K562 (cell line): Measurements from ENCODE around the gene SIRT3. TPM values are rescaled to one million over a fixed set of nuclear protein-coding genes. Genes with fewer than 3 reads are reported as not detected.

Source experiments
- ARID1B ChIP-seq: fragments of 450-650 bp; IDR thresholded peaks from 2 replicates; pipeline ENCODE4 v1.6.1; 2016; ENCODE audit warnings: antibody characterized with exemption, mild to moderate bottlenecking, inconsistent platforms
- BACH1 ChIP-seq: fragments of 200-800 bp; sonication (Bioruptor generic); IDR thresholded peaks from 2 replicates; pipeline ENCODE4 v1.6.1; 2016; ENCODE audit warnings: missing genetic modification characterization, missing compliant biosample characterization
- BCL6 ChIP-seq: fragments of 250-450 bp; sonication (Bioruptor Pico); IDR thresholded peaks from 2 replicates; pipeline ENCODE4 v1.4.0; 2020
- CC2D1A ChIP-seq: fragments of 450-650 bp; IDR thresholded peaks from 2 replicates; pipeline ENCODE4 v1.6.1; 2017; ENCODE audit warnings: mild to moderate bottlenecking
- CCNT2 ChIP-seq: IDR thresholded peaks from 2 replicates; pipeline ENCODE4 v1.6.1; 2011; ENCODE audit warnings: borderline replicate concordance, low read depth, mild to moderate bottlenecking, moderate library complexity, mixed read lengths, low read length; ENCODE audit not compliant: insufficient read length; ENCODE audit errors: extremely low read depth
- CREB3 ChIP-seq: fragments of 450-650 bp; conservative IDR thresholded peaks from 2 replicates; pipeline ENCODE4 v1.6.1; 2016; ENCODE audit warnings: missing genetic modification characterization, low read depth, mild to moderate bottlenecking, missing compliant biosample characterization, moderate library complexity
- EP300 ChIP-seq: IDR thresholded peaks from 2 replicates; pipeline ENCODE4 v1.6.1; 2012; ENCODE audit warnings: low read length, improper control_type of control experiment
- ETV5 ChIP-seq: sonication (generic); formaldehyde crosslinking; IDR thresholded peaks from 2 replicates; pipeline ENCODE4 v1.4.0; 2020; ENCODE audit warnings: low read depth, mild to moderate bottlenecking, missing genetic modification reagents
- GTF2E2 ChIP-seq: fragments of 200-800 bp; sonication (Bioruptor generic); IDR thresholded peaks from 2 replicates; pipeline ENCODE4 v1.6.1; 2016; ENCODE audit warnings: missing genetic modification characterization, missing compliant biosample characterization
- HDAC8 ChIP-seq: fragments of 450-650 bp; IDR thresholded peaks from 2 replicates; pipeline ENCODE4 v1.6.1; 2016; ENCODE audit warnings: mild to moderate bottlenecking, missing genetic modification characterization, moderate library complexity, missing compliant biosample characterization
- JUN ChIP-seq, 2 experiments: sonication (generic) in 1 of 2; formaldehyde crosslinking in 1 of 2; IDR thresholded peaks; 2 replicates each; pipeline versions ENCODE4 v1.6.1 to v1.8.0; 2012 to 2022; ENCODE audit warnings: borderline replicate concordance in 2 of 2, mild to moderate bottlenecking in 2 of 2, improper control_type of control experiment in 1 of 2, low read depth in 1 of 2, low read length in 1 of 2, missing genetic modification reagents in 1 of 2
- KLF1 ChIP-seq: fragments of 450-650 bp; IDR thresholded peaks from 2 replicates; pipeline ENCODE4 v1.6.1; 2016; ENCODE audit warnings: missing genetic modification characterization, missing compliant biosample characterization
- KLF16 ChIP-seq: IDR thresholded peaks from 2 replicates; pipeline ENCODE4 v1.6.1; 2016; ENCODE audit warnings: antibody characterized with exemption
- MITF ChIP-seq: IDR thresholded peaks from 2 replicates; pipeline ENCODE4 v1.6.1; 2014; ENCODE audit warnings: antibody characterized with exemption
- MTA2 ChIP-seq: fragments of 450-650 bp; IDR thresholded peaks from 2 replicates; pipeline ENCODE4 v1.6.1; 2016; ENCODE audit warnings: low read depth
- VEZF1 ChIP-seq: fragments of 200-800 bp; sonication (Bioruptor generic); IDR thresholded peaks from 2 replicates; pipeline ENCODE4 v1.6.1; 2017; ENCODE audit warnings: missing genetic modification characterization, missing compliant biosample characterization
- ZNF668 ChIP-seq: fragments of 250-450 bp; sonication (Bioruptor Pico); IDR thresholded peaks from 2 replicates; pipeline ENCODE4 v1.8.0; 2022; ENCODE audit warnings: mild to moderate bottlenecking, inconsistent platforms
- polyA plus RNA-seq, 8 experiments: library from polyadenylated mRNA; depleted of rRNA in 4 of 8; stranded (reverse) in 5 of 8; unstranded in 3 of 8; fragments of >200 nt; fragmentation: Nextera tagmentation in 2 of 8; fragmentation: Illumina TruSeq in 1 of 8; extraction: Ambion mirVana in 2 of 8; extraction: Trizol in 1 of 8; gene quantifications; 2 replicates each; pipeline versions ENCODE4 v1.2.1 to v1.2.3, GENCODE V29; 2011 to 2014; ENCODE audit warnings: inconsistent platforms in 1 of 8, missing spikeins in 1 of 8
- total RNA-seq, 7 experiments: library from RNA; depleted of rRNA in 6 of 7; stranded (reverse); fragments of >200 nt in 6 of 7; fragmentation: Illumina TruSeq in 2 of 7; extraction: Trizol in 2 of 7; gene quantifications; 2 replicates each; pipeline versions ENCODE4 v1.2.1 to v1.2.3, GENCODE V29; 2011 to 2021; ENCODE audit warnings: low replicate concordance in 1 of 7
- TF ChIP-seq, protein P1 (sequence below): fragments of 450-650 bp; formaldehyde crosslinking; IDR thresholded peaks from 2 replicates; pipeline ENCODE4 v1.4.0; 2020; ENCODE audit warnings: mild to moderate bottlenecking, moderate library complexity

SIRT3 gene
- total and polyA plus RNA-seq, 9 of the 15 experiments (the other 6 are each of a cell fraction or from before 2014, with no cell fraction given): 1.9 to 27.5 (median 14.5) TPM

DNA sequence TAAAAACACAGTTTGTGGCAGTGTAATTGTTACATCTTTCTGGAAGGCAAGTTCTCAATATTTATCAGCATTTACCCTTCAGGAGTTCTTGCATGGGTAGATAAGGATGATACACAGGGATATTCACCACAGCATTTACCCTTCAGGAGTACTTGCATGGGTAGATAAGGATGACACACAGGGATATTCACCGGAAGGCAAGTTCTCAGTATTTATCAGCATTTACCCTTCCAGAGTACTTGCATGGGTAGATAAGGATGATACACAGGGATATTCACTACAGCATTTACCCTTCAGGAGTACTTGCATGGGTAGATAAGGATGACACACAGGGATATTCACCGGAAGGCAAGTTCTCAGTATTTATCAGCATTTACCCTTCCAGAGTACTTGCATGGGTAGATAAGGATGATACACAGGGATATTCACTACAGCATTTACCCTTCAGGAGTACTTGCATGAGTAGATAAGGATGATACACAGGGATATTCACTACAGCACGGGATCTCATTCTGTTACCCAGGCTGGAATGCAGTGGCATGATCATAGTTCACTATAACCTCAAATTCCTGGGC is 15.4 kb downstream of the SIRT3 start (continued):
- TF ChIP-seq MITF (peak; percentile 27; the same call in 1 of the 2 replicates), CC2D1A (peak; percentile 64; the same call in 1 of the 2 replicates), BACH1 (tag) (peak; percentile 94), KLF16 (peak; percentile 86), KLF1 (tag) (0 out of 2 replicates have a peak, but pooled peaks have one; percentile 28), GTF2E2 (peak; percentile 90), CCNT2 (peak; percentile 62), JUN (IDR thresholded peaks at IDR 0.05; ENCODE audit: borderline replicate concordance, low read depth, low read length) (peak; percentile 48; the same call in 1 of the 2 replicates), JUN (CRISPR knock-in tag; IDR thresholded peaks at IDR 0.05; ENCODE audit: borderline replicate concordance) (peak; percentile 74; the same call in 1 of the 2 replicates), MTA2 (peak; percentile 72), HDAC8 (tag) (peak; percentile 68; the same call in 1 of the 2 replicates), CREB3 (tag) (peak; percentile 86), EP300 (peak; percentile 86), VEZF1 (CRISPR knock-in tag) (peak; percentile 78), BCL6 (CRISPR knock-in tag) (peak; percentile 80; the same call in 1 of the 2 replicates), ZNF668 (CRISPR knock-in tag) (peak; percentile 85; the same call in 1 of the 2 replicates), ETV5 (CRISPR knock-in tag) (peak; percentile 82), ARID1B (peak; percentile 82)
- TF ChIP-seq, protein P1, sequence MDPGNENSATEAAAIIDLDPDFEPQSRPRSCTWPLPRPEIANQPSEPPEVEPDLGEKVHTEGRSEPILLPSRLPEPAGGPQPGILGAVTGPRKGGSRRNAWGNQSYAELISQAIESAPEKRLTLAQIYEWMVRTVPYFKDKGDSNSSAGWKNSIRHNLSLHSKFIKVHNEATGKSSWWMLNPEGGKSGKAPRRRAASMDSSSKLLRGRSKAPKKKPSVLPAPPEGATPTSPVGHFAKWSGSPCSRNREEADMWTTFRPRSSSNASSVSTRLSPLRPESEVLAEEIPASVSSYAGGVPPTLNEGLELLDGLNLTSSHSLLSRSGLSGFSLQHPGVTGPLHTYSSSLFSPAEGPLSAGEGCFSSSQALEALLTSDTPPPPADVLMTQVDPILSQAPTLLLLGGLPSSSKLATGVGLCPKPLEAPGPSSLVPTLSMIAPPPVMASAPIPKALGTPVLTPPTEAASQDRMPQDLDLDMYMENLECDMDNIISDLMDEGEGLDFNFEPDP (CRISPR knock-in tag): peak; percentile 63; the same call in 1 of the 2 replicates
